Keratinocyte (primary cell): Measurements from ENCODE around the gene PSAP.

Source experiments
- EZH2 ChIP-seq: IDR thresholded peaks from one replicate; pipeline ENCODE4 v1.6.1; 2012; ENCODE audit warnings: inconsistent platforms, mild to moderate bottlenecking, low read length, moderate library complexity
- TF ChIP-seq, protein P1 (sequence below), 3 experiments: IDR thresholded peaks in 1 of 3; conservative IDR thresholded peaks in 1 of 3; optimal IDR thresholded peaks in 1 of 3; 2 replicates in 2 of 3; 3 replicates in 1 of 3; pipeline versions ENCODE3 to v1.5.1; 2011; ENCODE audit warnings: low read length in 3 of 3, mild to moderate bottlenecking in 3 of 3, moderate library complexity in 2 of 3, control low read depth in 1 of 3, inconsistent platforms in 1 of 3; ENCODE audit not compliant: insufficient read depth in 2 of 3; ENCODE audit errors: extremely low read depth in 1 of 3

- TF ChIP-seq, protein P1, sequence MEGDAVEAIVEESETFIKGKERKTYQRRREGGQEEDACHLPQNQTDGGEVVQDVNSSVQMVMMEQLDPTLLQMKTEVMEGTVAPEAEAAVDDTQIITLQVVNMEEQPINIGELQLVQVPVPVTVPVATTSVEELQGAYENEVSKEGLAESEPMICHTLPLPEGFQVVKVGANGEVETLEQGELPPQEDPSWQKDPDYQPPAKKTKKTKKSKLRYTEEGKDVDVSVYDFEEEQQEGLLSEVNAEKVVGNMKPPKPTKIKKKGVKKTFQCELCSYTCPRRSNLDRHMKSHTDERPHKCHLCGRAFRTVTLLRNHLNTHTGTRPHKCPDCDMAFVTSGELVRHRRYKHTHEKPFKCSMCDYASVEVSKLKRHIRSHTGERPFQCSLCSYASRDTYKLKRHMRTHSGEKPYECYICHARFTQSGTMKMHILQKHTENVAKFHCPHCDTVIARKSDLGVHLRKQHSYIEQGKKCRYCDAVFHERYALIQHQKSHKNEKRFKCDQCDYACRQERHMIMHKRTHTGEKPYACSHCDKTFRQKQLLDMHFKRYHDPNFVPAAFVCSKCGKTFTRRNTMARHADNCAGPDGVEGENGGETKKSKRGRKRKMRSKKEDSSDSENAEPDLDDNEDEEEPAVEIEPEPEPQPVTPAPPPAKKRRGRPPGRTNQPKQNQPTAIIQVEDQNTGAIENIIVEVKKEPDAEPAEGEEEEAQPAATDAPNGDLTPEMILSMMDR (optimal IDR thresholded peaks at IDR 0.05 in 1 of 3, IDR thresholded peaks at IDR 0.05 in 1 of 3, conservative IDR thresholded peaks at IDR 0.05 in 1 of 3; ENCODE audit: extremely low read depth in 1 of 3, insufficient read depth in 2 of 3, low read length in 3 of 3) = no peak
- no peak for TF ChIP-seq EZH2
Observed at GRCh38 chr10:71788954-71789353, 62.1 kb downstream of the PSAP start.
